Loucy (cell line): Measurements from ENCODE around the gene NCSTN.

ENCODE experiments used
- H2AFZ ChIP-seq: fragments of 200-600 bp; sonication (generic); 2 replicates; pipeline ENCODE4 v1.6.0; 2016; ENCODE audit warnings: antibody characterized with exemption, mild to moderate bottlenecking, low read length, moderate library complexity
- H3F3A ChIP-seq: fragments of 200-600 bp; 2 replicates; pipeline ENCODE4 v1.6.0; 2016; ENCODE audit warnings: antibody characterized with exemption, low read depth, mild to moderate bottlenecking
- H3K27me3 ChIP-seq: fragments of 200-600 bp; sonication (generic); 2 replicates; pipeline ENCODE4 v1.6.1; 2014; ENCODE audit warnings: low read length, mild to moderate bottlenecking; ENCODE audit not compliant: insufficient read depth, poor library complexity, severe bottlenecking
- H3K36me3 ChIP-seq: fragments of 200-600 bp; sonication (generic); 2 replicates; pipeline ENCODE4 v1.6.1; 2016; ENCODE audit warnings: low read length; ENCODE audit not compliant: insufficient read depth
- H3K4me1 ChIP-seq: fragments of 200-600 bp; sonication (generic); 2 replicates; pipeline ENCODE4 v1.5.1; 2014; ENCODE audit warnings: low read length, mild to moderate bottlenecking; ENCODE audit not compliant: insufficient read depth, poor library complexity, severe bottlenecking
- H3K4me2 ChIP-seq: fragments of 200-600 bp; sonication (generic); 2 replicates; pipeline ENCODE4 v1.6.0; 2014; ENCODE audit warnings: antibody characterized with exemption, low read length, low read depth, mild to moderate bottlenecking; ENCODE audit not compliant: poor library complexity, severe bottlenecking
- H3K4me3 ChIP-seq: fragments of 200-600 bp; sonication (generic); 2 replicates; pipeline ENCODE4 v1.5.1; 2014; ENCODE audit warnings: low read length, mild to moderate bottlenecking, mixed read lengths; ENCODE audit not compliant: poor library complexity, severe bottlenecking
- H3K79me2 ChIP-seq: fragments of 200-600 bp; sonication (generic); 2 replicates; pipeline ENCODE4 v1.6.1; 2014; ENCODE audit warnings: low read length; ENCODE audit not compliant: insufficient read depth
- H3K9ac ChIP-seq: fragments of 200-600 bp; sonication (generic); 2 replicates; pipeline ENCODE4 v1.6.0; 2014; ENCODE audit warnings: mild to moderate bottlenecking, low read depth, low read length, moderate library complexity; ENCODE audit not compliant: poor library complexity, severe bottlenecking
- H3K9me2 ChIP-seq: fragments of 200-600 bp; sonication (generic); replicated peaks from 2 replicates; pipeline ENCODE4 v1.6.1; 2016; ENCODE audit warnings: low read depth, low read length, mixed read lengths
- H3K9me3 ChIP-seq: fragments of 200-600 bp; sonication (generic); 2 replicates; pipeline ENCODE4 v1.6.1; 2014; ENCODE audit warnings: mild to moderate bottlenecking, antibody characterized with exemption, low read length, low read depth; ENCODE audit not compliant: insufficient read depth
- H4K20me1 ChIP-seq: fragments of 200-600 bp; sonication (generic); 2 replicates; pipeline ENCODE4 v1.6.0; 2014; ENCODE audit warnings: antibody characterized with exemption, low read length, mild to moderate bottlenecking; ENCODE audit not compliant: insufficient read depth, poor library complexity, severe bottlenecking
- CTCF ChIP-seq: fragments of 200-600 bp; sonication (generic); conservative IDR thresholded peaks from 2 replicates; pipeline ENCODE4 v1.5.1; 2014; ENCODE audit warnings: mild to moderate bottlenecking, antibody characterized with exemption, low read length
- EZH2phosphoT487 ChIP-seq: fragments of 200-600 bp; IDR thresholded peaks from 2 replicates; pipeline ENCODE4 v1.6.1; 2018; ENCODE audit warnings: antibody characterized with exemption, mild to moderate bottlenecking, moderate library complexity, borderline replicate concordance

The NCSTN gene

GRCh38 chr1:160346958-160347357 lies 3.8 kb downstream of the NCSTN start:
- Histone ChIP-seq H3K36me3 (peaks cover 37% of the 10 kb centered on the region; the same call in 1 of the 2 replicates), H3K9me2 (no peaks in the 10 kb centered on the region), H3K27me3 (no peaks in the 10 kb centered on the region), H3K4me3 (no peak overlapping the region), H3K4me2 (peak overlapping the region; percentile 18), H3K9ac (no peak overlapping the region), H4K20me1 (peaks cover 9% of the 10 kb centered on the region), H3K4me1 (peaks cover 21% of the 10 kb centered on the region), H3K9me3 (no peaks in the 10 kb centered on the region), H3K79me2 (peaks cover 48% of the 10 kb centered on the region), H3F3A (no peaks in the 10 kb centered on the region), H2AFZ (no peak overlapping the region)
- no peak for TF ChIP-seq EZH2phosphoT487
- no peak for TF ChIP-seq CTCF

GRCh38 chr1:160351629-160352028 lies 8.4 kb downstream of the NCSTN start:
- H4K20me1 ChIP-seq = no peaks in the 10 kb centered on the region
- H3K4me1 ChIP-seq = no peaks in the 10 kb centered on the region
- peaks cover 4% of the 10 kb centered on the region; the same call in 1 of the 2 replicates for H3K79me2 ChIP-seq
- H3K4me3 ChIP-seq = no peak overlapping the region
- no peaks in the 10 kb centered on the region for H3F3A ChIP-seq
- H3K27me3 ChIP-seq = no peaks in the 10 kb centered on the region
- no peak overlapping the region for H2AFZ ChIP-seq
- H3K9ac ChIP-seq = no peak overlapping the region
- TF ChIP-seq EZH2phosphoT487 (no peak), CTCF (no peak)
- no peaks in the 10 kb centered on the region for H3K9me2 ChIP-seq
- H3K36me3 ChIP-seq = peaks cover 83% of the 10 kb centered on the region; the same call in 1 of the 2 replicates
- no peak overlapping the region for H3K4me2 ChIP-seq
- H3K9me3 ChIP-seq = no peaks in the 10 kb centered on the region

- Histone ChIP-seq H3K4me3 (no peak overlapping the region), H3K79me2 (0 out of 2 replicates have a peak, but pooled peaks cover 3% of the 10 kb centered on the region), H3K4me2 (no peak overlapping the region), H3K36me3 (peaks cover 90% of the 10 kb centered on the region; the same call in 1 of the 2 replicates), H3K4me1 (no peaks in the 10 kb centered on the region), H3K9me2 (no peaks in the 10 kb centered on the region), H3F3A (no peaks in the 10 kb centered on the region), H3K9ac (no peak overlapping the region), H2AFZ (no peak overlapping the region), H3K9me3 (no peaks in the 10 kb centered on the region), H4K20me1 (no peaks in the 10 kb centered on the region), H3K27me3 (no peaks in the 10 kb centered on the region)
- TF ChIP-seq EZH2phosphoT487 = no peak
- no peak for TF ChIP-seq CTCF
Measured at GRCh38 chr1:160352555-160352954, 9.4 kb downstream of the NCSTN start.
